ENCODE results near the gene ASIC4.

Gene ASIC4

DNA sequence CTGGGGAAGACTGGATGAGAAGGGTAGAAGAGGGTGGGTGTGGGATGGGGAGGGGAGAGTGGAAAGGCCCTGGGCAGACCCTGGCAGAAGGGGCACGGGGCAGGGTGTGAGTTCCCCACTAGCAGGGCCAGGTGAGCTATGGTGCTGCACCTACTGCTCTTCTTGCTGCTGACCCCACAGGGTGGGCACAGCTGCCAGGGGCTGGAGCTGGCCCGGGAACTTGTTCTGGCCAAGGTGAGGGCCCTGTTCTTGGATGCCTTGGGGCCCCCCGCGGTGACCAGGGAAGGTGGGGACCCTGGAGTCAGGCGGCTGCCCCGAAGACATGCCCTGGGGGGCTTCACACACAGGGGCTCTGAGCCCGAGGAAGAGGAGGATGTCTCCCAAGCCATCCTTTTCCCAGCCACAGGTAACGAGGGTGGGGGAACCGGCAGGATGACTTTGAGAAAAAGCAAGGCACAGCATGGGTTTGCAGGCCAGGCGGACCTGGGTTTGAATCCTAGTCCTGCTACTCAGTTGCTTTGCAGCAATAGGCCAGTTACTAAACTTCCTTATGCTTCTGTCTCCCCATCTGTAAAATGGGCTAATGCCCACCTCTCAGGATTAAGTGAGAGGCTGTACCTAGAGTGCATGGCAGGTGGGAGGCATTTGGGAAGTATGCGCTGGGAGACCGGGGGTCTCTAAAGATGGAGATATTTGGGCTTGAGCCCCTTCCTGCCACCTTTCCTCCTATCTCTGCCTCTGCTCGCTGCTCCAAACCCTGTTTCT, 58.1 kb downstream of the ASIC4 start, which contains the start of gene INHA:
INHA (plus strand) TSS at position 74 of the 765 bp plus-strand sequence; CDS start at position 139, 65 bp downstream.
- no peaks in the 10 kb centered on the region for H3K9me3 Mint-ChIP-seq
- H3K36me3 Mint-ChIP-seq (ENCODE audit: low read depth): no peaks in the 10 kb centered on the region
- peaks cover 3% of the 10 kb centered on the region for H3K4me1 Mint-ChIP-seq (ENCODE audit: low read depth)
- peaks cover 71% of the 10 kb centered on the region for H3K27me3 Mint-ChIP-seq
- no peak within 1 kb of the TSS for H3K27ac Mint-ChIP-seq
- DNase-seq: no peak
- H3K4me3 Mint-ChIP-seq: no peak within 1 kb of the TSS

DNA sequence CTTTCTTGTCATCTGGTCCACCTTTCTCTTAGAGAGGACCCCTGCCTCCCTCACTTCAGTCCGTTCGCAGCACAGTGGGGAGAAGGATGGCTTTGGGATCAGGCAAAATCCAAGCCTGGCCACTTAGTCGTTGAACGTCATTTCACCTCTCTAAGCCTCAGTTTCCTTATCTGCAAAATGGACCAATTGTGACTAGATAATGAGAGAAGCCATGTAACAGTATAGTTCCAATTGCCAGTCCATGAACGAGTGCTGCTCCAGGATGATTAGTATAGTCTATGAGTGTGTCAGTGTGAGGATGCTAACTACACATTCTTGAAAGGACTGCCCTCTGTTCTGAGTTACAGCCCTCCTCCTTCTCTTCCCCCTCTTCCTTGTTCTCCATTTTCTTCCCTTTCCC, 58.9 kb downstream of the ASIC4 start:
- H3K4me3 Mint-ChIP-seq: no peak overlapping the region
- H3K27me3 Mint-ChIP-seq: peaks cover 68% of the 10 kb centered on the region
- no peak for DNase-seq
- peaks cover 3% of the 10 kb centered on the region for H3K4me1 Mint-ChIP-seq (ENCODE audit: low read depth)
- no peaks in the 10 kb centered on the region for H3K36me3 Mint-ChIP-seq (ENCODE audit: low read depth)
- H3K9me3 Mint-ChIP-seq: no peaks in the 10 kb centered on the region
- H3K27ac Mint-ChIP-seq: no peak overlapping the region

DNA sequence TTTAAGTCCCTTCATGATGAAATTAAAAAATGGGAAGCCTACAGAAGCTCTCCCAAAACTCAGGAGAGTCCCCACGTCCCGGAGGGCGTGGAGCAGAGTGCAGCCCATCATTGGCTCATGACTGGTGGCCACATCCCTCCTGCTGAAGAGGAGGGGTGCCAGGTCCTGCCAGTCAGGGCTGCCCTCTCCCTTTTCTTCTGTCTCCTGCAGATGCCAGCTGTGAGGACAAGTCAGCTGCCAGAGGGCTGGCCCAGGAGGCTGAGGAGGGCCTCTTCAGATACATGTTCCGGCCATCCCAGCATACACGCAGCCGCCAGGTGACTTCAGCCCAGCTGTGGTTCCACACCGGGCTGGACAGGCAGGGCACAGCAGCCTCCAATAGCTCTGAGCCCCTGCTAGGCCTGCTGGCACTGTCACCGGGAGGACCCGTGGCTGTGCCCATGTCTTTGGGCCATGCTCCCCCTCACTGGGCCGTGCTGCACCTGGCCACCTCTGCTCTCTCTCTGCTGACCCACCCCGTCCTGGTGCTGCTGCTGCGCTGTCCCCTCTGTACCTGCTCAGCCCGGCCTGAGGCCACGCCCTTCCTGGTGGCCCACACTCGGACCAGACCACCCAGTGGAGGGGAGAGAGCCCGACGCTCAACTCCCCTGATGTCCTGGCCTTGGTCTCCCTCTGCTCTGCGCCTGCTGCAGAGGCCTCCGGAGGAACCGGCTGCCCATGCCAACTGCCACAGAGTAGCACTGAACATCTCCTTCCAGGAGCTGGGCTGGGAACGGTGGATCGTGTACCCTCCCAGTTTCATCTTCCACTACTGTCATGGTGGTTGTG, 60.4 kb downstream of the ASIC4 start:
- peaks cover 58% of the 10 kb centered on the region for H3K27me3 Mint-ChIP-seq
- H3K36me3 Mint-ChIP-seq (ENCODE audit: low read depth): no peaks in the 10 kb centered on the region
- peaks cover 3% of the 10 kb centered on the region for H3K4me1 Mint-ChIP-seq (ENCODE audit: low read depth)
- no peak for DNase-seq
- no peaks in the 10 kb centered on the region for H3K9me3 Mint-ChIP-seq
- no peak overlapping the region for H3K4me3 Mint-ChIP-seq
- H3K27ac Mint-ChIP-seq: no peak overlapping the region

DNA sequence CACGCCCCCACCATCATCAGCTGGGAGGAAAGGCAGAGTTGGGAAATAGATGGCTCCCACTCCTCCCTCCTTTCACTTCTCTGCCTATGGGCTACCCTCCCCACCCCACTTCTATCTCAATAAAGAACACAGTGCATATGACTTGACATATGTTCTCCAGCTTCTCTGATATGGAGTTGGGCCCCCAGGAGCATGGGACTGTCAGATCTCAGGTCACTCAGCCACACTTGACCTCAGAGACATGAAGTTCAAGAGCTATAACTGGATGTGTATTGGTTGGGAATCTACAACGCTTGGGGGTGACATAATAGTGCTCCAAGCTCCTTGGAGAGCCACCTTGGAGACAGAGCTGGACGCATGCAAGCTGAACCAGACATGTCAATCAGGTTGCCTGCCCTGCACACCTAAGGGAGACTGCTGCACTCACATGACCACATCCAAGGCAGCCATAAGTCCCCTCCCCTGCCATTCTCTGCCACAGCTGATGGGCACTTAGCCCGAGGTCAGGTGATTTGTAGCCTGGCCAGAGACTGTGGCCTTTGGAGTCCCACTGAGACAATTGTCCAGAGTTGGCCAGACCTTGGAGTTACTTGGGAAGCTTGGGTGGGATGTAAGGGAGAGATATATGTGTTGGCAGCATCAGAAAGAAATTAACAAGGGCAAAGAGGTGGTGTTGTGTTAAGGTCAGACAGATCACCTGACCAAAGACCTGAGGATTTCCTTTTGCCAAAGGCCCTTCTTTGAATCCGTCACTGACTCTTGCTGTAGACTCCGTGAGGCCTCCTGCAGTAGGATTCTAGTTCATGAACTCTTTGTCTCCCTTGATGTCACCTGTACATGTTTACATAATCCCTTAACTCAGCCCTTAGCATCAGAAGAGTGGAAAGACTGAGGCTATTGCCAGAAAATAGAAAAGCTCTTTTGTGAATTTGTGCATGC, 61.6 kb downstream of the ASIC4 start:
- no peaks in the 10 kb centered on the region for H3K36me3 Mint-ChIP-seq (ENCODE audit: low read depth)
- no peak overlapping the region for H3K4me3 Mint-ChIP-seq
- no peaks in the 10 kb centered on the region for H3K4me1 Mint-ChIP-seq (ENCODE audit: low read depth)
- no peak overlapping the region for H3K27ac Mint-ChIP-seq
- no peak for DNase-seq
- peaks cover 52% of the 10 kb centered on the region for H3K27me3 Mint-ChIP-seq
- H3K9me3 Mint-ChIP-seq: no peaks in the 10 kb centered on the region

DNA sequence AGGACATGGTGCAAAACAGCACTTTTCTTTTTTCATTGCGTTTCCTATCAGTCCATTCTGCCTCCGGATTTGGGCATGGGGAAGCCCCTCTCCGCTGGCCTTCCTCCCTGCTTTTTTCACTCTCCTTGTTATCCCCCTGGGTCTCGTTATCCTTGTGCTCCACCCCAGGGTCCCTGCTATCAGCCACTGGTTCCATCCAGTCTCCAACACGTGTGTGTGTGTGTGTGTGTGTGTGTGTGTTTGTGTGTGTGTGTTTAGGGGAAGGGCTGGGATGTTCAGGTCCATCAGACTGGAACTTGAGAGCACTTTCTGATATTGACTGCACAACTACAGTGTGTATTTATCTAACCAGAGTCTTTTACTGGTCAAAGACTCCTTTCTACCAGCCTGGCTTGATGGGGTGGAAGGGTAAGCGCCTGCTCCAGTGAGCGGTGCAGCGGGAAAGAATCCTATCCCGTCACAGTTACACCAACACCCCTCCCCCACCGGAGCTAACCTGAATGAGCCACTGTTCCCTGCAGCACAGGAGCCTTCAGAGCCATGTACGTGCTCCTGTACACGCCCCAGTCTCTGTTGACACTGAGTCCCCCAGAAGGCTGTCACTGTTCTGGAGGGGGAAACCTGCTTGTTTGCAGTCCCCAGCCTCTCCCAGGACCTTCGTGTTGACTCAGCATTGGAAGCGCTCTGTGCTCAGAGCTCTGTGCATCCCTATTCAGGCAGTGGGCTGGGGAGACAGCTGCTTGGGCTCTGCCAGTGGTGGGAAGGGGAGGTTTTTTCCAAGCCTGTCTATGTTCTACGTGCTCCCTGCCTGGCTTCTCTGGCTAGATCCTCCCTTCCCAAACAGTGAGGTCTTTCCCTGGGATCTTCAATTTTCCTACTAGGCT, 62.5 kb downstream of the ASIC4 start:
- Mint-ChIP-seq H3K4me1 (ENCODE audit: low read depth) (no peaks in the 10 kb centered on the region), H3K27ac (no peak overlapping the region), H3K4me3 (no peak overlapping the region), H3K27me3 (peaks cover 48% of the 10 kb centered on the region), H3K36me3 (ENCODE audit: low read depth) (no peaks in the 10 kb centered on the region), H3K9me3 (no peaks in the 10 kb centered on the region)
- no peak for DNase-seq

DNA sequence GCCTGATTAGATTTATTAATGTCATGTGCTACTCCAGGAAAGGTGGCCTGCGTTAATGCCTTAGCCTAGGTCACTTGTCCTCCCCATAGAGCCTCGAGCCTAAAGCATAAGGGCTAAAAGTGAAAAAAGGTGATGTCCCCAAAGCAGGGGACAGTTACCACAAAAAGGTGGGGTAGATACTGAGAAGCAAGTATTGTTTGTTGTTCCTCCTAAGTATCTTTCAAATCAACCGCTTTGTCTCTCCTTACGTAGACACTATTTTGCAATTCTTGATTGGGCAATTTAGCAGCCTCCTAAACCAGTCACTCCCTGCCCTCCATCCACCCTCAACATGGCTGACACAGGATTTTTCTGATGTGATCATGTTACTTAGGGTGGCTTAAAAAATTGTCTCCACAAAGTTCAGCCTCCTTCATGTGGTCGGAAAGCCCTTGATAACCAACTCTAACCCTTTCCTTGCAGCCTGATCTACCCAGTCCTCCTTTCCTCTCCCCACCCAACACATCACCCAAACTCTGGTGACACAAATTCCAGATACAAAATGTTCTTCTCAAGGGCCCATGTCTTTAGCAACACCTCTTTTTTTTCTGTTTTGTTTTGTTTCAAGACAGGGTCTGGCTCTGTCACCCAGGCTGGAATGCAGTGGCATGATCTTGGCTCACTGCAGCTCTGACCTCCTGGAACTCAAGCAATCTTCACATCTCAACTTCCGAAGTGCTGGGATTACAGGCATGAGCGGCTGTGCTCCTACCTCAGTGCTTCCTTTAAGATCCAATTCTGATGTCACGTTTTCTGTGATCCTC, 64.7 kb downstream of the ASIC4 start:
- H3K9me3 Mint-ChIP-seq: no peaks in the 10 kb centered on the region
- DNase-seq: no peak
- H3K27ac Mint-ChIP-seq: no peak overlapping the region
- no peaks in the 10 kb centered on the region for H3K36me3 Mint-ChIP-seq (ENCODE audit: low read depth)
- H3K27me3 Mint-ChIP-seq: peaks cover 30% of the 10 kb centered on the region
- no peaks in the 10 kb centered on the region for H3K4me1 Mint-ChIP-seq (ENCODE audit: low read depth)
- H3K4me3 Mint-ChIP-seq: no peak overlapping the region

DNA sequence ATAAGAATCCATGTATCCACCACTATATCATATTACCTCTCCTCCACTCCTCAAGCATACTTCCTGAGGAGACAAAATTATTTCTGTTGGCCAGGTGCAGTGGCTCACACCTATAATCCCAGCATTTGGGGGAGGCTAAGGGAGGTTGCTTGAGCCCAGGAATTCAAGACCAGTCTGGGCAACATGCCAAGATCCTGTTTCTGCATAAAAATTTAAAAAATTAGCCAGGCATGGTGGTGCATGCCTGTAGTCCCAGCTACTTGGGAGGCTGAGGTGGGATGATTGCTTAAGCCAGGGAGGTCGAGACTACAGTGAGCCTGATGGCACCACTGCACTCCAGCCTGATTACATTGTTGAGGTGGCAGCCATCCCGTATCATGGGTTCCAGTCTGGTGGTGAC, 67.1 kb downstream of the ASIC4 start:
- Mint-ChIP-seq H3K27ac (no peak overlapping the region), H3K36me3 (ENCODE audit: low read depth) (no peaks in the 10 kb centered on the region), H3K27me3 (peaks cover 19% of the 10 kb centered on the region), H3K4me3 (no peak overlapping the region), H3K4me1 (ENCODE audit: low read depth) (no peaks in the 10 kb centered on the region), H3K9me3 (no peaks in the 10 kb centered on the region)
- DNase-seq: no peak

All from activated T-cell treated with anti-CD3 and anti-CD28 coated beads, Interleukin-2, amount 50 U/mL, for 24 hours (primary cell).